AG09309 (cell line): ENCODE data around the gene ZC3H12D.

Source experiments
- DNase-seq: peaks from one replicate; pipeline ENCODE4 v3.0.0-alpha.2; 2010; ENCODE audit warnings: low read depth
- H3K4me3 ChIP-seq: 2 replicates; pipeline ENCODE4 v1.5.1; 2011; ENCODE audit warnings: mild to moderate bottlenecking, low read depth, low read length, moderate library complexity; ENCODE audit not compliant: control insufficient read depth
- CTCF ChIP-seq: IDR thresholded peaks from 2 replicates; pipeline ENCODE4 v1.5.1; 2011; ENCODE audit warnings: mild to moderate bottlenecking, low read depth, low read length, inconsistent platforms; ENCODE audit not compliant: insufficient read depth, control insufficient read depth; ENCODE audit errors: missing control alignments

Gene ZC3H12D

GRCh38 chr6:149423964-149424440, 60.8 kb downstream of the ZC3H12D start:
- no peak for TF ChIP-seq CTCF
- DNase-seq = no peak
- no peak overlapping the region for H3K4me3 ChIP-seq

- H3K4me3 ChIP-seq = no peak overlapping the region
- no peak for DNase-seq
- TF ChIP-seq CTCF = no peak
Observed at GRCh38 chr6:149422581-149422980, 62.2 kb downstream of the ZC3H12D start.

GRCh38 chr6:149421132-149421531, 63.7 kb downstream of the ZC3H12D start:
- no peak for TF ChIP-seq CTCF
- DNase-seq = no peak
- no peak overlapping the region for H3K4me3 ChIP-seq

GRCh38 chr6:149419696-149420404, 65.0 kb downstream of the ZC3H12D start:
- H3K4me3 ChIP-seq = no peak overlapping the region
- DNase-seq = no peak
- TF ChIP-seq CTCF = no peak

GRCh38 chr6:149414821-149415220, 70.0 kb downstream of the ZC3H12D start:
- H3K4me3 ChIP-seq = no peak overlapping the region
- no peak for TF ChIP-seq CTCF
- no peak for DNase-seq

- no peak overlapping the region for H3K4me3 ChIP-seq
- no peak for TF ChIP-seq CTCF
- no peak for DNase-seq
Observed at GRCh38 chr6:149414009-149414408, 70.8 kb downstream of the ZC3H12D start.
